HL-60 (cell line): Measurements from ENCODE around the gene LMAN2.

Source experiments
- DNase-seq, 2 experiments: peaks; one replicate each; pipeline ENCODE4 v3.0.0-alpha.2; 2010 to 2020; ENCODE audit warnings: low read depth in 1 of 2, low spot score in 1 of 2
- H3K27ac ChIP-seq: fragments of 250-450 bp; sonication (Bioruptor Pico); replicated peaks from 2 replicates; pipeline ENCODE4 v1.5.1; 2020; ENCODE audit warnings: mild to moderate bottlenecking, moderate library complexity
- H3K27me3 ChIP-seq: fragments of 250-450 bp; sonication (Bioruptor Pico); 2 replicates; pipeline ENCODE4 v1.5.1; 2021; ENCODE audit warnings: mild to moderate bottlenecking, moderate library complexity; ENCODE audit not compliant: insufficient read depth, poor library complexity, severe bottlenecking
- H3K4me3 ChIP-seq: replicated peaks from 2 replicates; pipeline ENCODE4 v1.5.1; 2011; ENCODE audit warnings: mild to moderate bottlenecking, control low read depth, low read length; ENCODE audit not compliant: insufficient read depth
- CTCF ChIP-seq: IDR thresholded peaks from one replicate; pipeline ENCODE4 v1.5.1; 2011; ENCODE audit warnings: low read length, control low read depth, inconsistent platforms; ENCODE audit not compliant: insufficient read depth
- GABPA ChIP-seq: IDR thresholded peaks from 2 replicates; pipeline ENCODE4 v1.6.1; 2012; ENCODE audit warnings: low read depth
- POLR2AphosphoS5 ChIP-seq: IDR thresholded peaks from 2 replicates; pipeline ENCODE4 v1.6.1; 2012; ENCODE audit warnings: low read depth
- REST ChIP-seq: IDR thresholded peaks from 2 replicates; pipeline ENCODE4 v1.6.1; 2012; ENCODE audit warnings: low read depth; ENCODE audit not compliant: insufficient replicate concordance
- SPI1 ChIP-seq: IDR thresholded peaks from 2 replicates; pipeline ENCODE4 v1.6.1; 2012; ENCODE audit warnings: low read depth, mild to moderate bottlenecking, borderline replicate concordance

LMAN2 gene

GRCh38 chr5:177373806-177374205, 22.3 kb upstream of the LMAN2 start:
- Histone ChIP-seq H3K27me3 (no peaks in the 10 kb centered on the region), H3K27ac (no peak overlapping the region), H3K4me3 (no peak overlapping the region)
- TF ChIP-seq CTCF = no peak
- no peak for TF ChIP-seq POLR2AphosphoS5
- TF ChIP-seq GABPA = no peak
- TF ChIP-seq REST = no peak
- no peak for TF ChIP-seq SPI1
- no peak for DNase-seq

- DNase-seq = no peak
- no peaks in the 10 kb centered on the region for H3K27me3 ChIP-seq
- no peak overlapping the region for H3K4me3 ChIP-seq
- H3K27ac ChIP-seq = peak overlapping the region; percentile 32
- no peak for TF ChIP-seq SPI1
- TF ChIP-seq CTCF = no peak
- no peak for TF ChIP-seq REST
- no peak for TF ChIP-seq GABPA
- no peak for TF ChIP-seq POLR2AphosphoS5
Observed at GRCh38 chr5:177372910-177373309, 21.4 kb upstream of the LMAN2 start.

- peak; percentile 95 for TF ChIP-seq SPI1
- no peak for TF ChIP-seq GABPA
- TF ChIP-seq POLR2AphosphoS5 = no peak
- TF ChIP-seq REST = peak; percentile 43
- TF ChIP-seq CTCF = no peak
- Histone ChIP-seq H3K27ac (peak overlapping the region; percentile 32), H3K27me3 (no peaks in the 10 kb centered on the region), H3K4me3 (no peak overlapping the region)
- peak in 1 of 2 experiments; percentile 67 for DNase-seq
Observed at GRCh38 chr5:177372034-177372896, 20.8 kb upstream of the LMAN2 start.
